ENCODE results near the gene OLIG3.

GRCh38 chr6:137541534-137542063, 47.4 kb upstream of the OLIG3 start:
- TF ChIP-seq, protein P1, sequence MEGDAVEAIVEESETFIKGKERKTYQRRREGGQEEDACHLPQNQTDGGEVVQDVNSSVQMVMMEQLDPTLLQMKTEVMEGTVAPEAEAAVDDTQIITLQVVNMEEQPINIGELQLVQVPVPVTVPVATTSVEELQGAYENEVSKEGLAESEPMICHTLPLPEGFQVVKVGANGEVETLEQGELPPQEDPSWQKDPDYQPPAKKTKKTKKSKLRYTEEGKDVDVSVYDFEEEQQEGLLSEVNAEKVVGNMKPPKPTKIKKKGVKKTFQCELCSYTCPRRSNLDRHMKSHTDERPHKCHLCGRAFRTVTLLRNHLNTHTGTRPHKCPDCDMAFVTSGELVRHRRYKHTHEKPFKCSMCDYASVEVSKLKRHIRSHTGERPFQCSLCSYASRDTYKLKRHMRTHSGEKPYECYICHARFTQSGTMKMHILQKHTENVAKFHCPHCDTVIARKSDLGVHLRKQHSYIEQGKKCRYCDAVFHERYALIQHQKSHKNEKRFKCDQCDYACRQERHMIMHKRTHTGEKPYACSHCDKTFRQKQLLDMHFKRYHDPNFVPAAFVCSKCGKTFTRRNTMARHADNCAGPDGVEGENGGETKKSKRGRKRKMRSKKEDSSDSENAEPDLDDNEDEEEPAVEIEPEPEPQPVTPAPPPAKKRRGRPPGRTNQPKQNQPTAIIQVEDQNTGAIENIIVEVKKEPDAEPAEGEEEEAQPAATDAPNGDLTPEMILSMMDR (conservative IDR thresholded peaks at IDR 0.05): no peak
- TF ChIP-seq ZFX (IDR thresholded peaks at IDR 0.05): no peak
